HepG2 (cell line): ENCODE results near the gene LCAT. TPM values are rescaled to one million over a fixed set of nuclear protein-coding genes. Genes with fewer than 3 reads are reported as not detected.
A peak's percentile ranks its signal among the peaks of the same experiment; 100 is the strongest.

Source experiments
- ARHGAP35 ChIP-seq: sonication (generic); formaldehyde crosslinking; IDR thresholded peaks from 2 replicates; pipeline ENCODE4 v1.9.0; 2022; ENCODE audit warnings: mild to moderate bottlenecking, inconsistent platforms, moderate library complexity, missing genetic modification reagents, borderline replicate concordance
- CBX1 ChIP-seq: IDR thresholded peaks from one replicate; pipeline ENCODE4 v1.6.1; 2016; ENCODE audit warnings: antibody characterized with exemption, low read depth
- CHD4 ChIP-seq: fragments of 200-600 bp; sonication (generic); IDR thresholded peaks from 2 replicates; pipeline ENCODE4 v1.7.0; 2017; ENCODE audit warnings: mild to moderate bottlenecking, low read length, borderline replicate concordance
- HDAC1 ChIP-seq: sonication (generic); formaldehyde crosslinking; IDR thresholded peaks from 2 replicates; pipeline ENCODE4 v1.5.1; 2020; ENCODE audit warnings: mild to moderate bottlenecking, missing genetic modification reagents
- NR2F2 ChIP-seq: IDR thresholded peaks from 2 replicates; pipeline ENCODE4 v1.6.1; 2012; ENCODE audit warnings: low read depth, inconsistent platforms, borderline replicate concordance
- PAF1 ChIP-seq: IDR thresholded peaks from 2 replicates; pipeline ENCODE4 v1.6.1; 2016; ENCODE audit warnings: missing genetic modification reagents, missing compliant biosample characterization
- RARG ChIP-seq: sonication (generic); formaldehyde crosslinking; IDR thresholded peaks from 2 replicates; pipeline ENCODE4 v1.4.0; 2020; ENCODE audit warnings: low read depth, mild to moderate bottlenecking, missing genetic modification reagents
- RXRA ChIP-seq: sonication (generic); formaldehyde crosslinking; IDR thresholded peaks from 2 replicates; pipeline ENCODE4 v1.5.1; 2020; ENCODE audit warnings: missing genetic modification reagents
- SMAD3 ChIP-seq: sonication (generic); formaldehyde crosslinking; IDR thresholded peaks from 2 replicates; pipeline ENCODE4 v1.4.0; 2020; ENCODE audit warnings: missing genetic modification reagents
- SP1 ChIP-seq, 2 experiments: fragments of 450-650 bp in 1 of 2; sonication (generic) in 1 of 2; formaldehyde crosslinking in 1 of 2; IDR thresholded peaks; 2 replicates each; pipeline versions ENCODE4 v1.4.0 to v1.6.1; 2016 to 2020; ENCODE audit warnings: missing genetic modification reagents in 1 of 2
- SRSF9 ChIP-seq: fragments of 200-400 bp; formaldehyde crosslinking; IDR thresholded peaks from 2 replicates; pipeline ENCODE4 v1.6.1; 2018; ENCODE audit warnings: borderline replicate concordance, mild to moderate bottlenecking, low read depth, low read length; ENCODE audit not compliant: insufficient read depth, poor library complexity, severe bottlenecking
- TAF1 ChIP-seq: sonication (generic); formaldehyde crosslinking; IDR thresholded peaks from 2 replicates; pipeline ENCODE4 v1.4.0; 2020; ENCODE audit warnings: missing genetic modification reagents
- TBP ChIP-seq: sonication (generic); formaldehyde crosslinking; IDR thresholded peaks from 2 replicates; pipeline ENCODE4 v1.5.0; 2020; ENCODE audit warnings: missing genetic modification reagents
- THYN1 ChIP-seq: sonication (generic); formaldehyde crosslinking; IDR thresholded peaks from 2 replicates; pipeline ENCODE4 v1.8.1; 2023; ENCODE audit warnings: low read depth, mild to moderate bottlenecking, moderate library complexity, missing genetic modification reagents, borderline replicate concordance
- ZMYM3 ChIP-seq: sonication (generic); formaldehyde crosslinking; IDR thresholded peaks from 2 replicates; pipeline ENCODE4 v1.5.1; 2020; ENCODE audit warnings: mild to moderate bottlenecking, missing genetic modification reagents
- ZNF547 ChIP-seq: sonication (generic); formaldehyde crosslinking; IDR thresholded peaks from 2 replicates; pipeline ENCODE4 v1.5.1; 2020; ENCODE audit warnings: mild to moderate bottlenecking, missing genetic modification reagents
- ZNF75D ChIP-seq: sonication (generic); formaldehyde crosslinking; IDR thresholded peaks from 2 replicates; pipeline ENCODE4 v1.8.1; 2023; ENCODE audit warnings: missing genetic modification reagents, mild to moderate bottlenecking, borderline replicate concordance
- ZNF773 ChIP-seq: sonication (generic); formaldehyde crosslinking; IDR thresholded peaks from 2 replicates; pipeline ENCODE4 v1.4.0; 2020; ENCODE audit warnings: missing genetic modification reagents, borderline replicate concordance
- polyA plus RNA-seq, 8 experiments: library from polyadenylated mRNA; depleted of rRNA in 3 of 8; stranded (reverse) in 7 of 8; unstranded in 1 of 8; fragments of >200 nt; fragmentation: Illumina TruSeq in 4 of 8; extraction: Trizol in 4 of 8; gene quantifications; 2 replicates each; pipeline versions ENCODE4 v1.2.1 to v1.2.3, GENCODE V29; 2011 to 2016; ENCODE audit warnings: low read depth in 4 of 8, missing spikeins in 1 of 8, mixed read lengths in 1 of 8; ENCODE audit not compliant: insufficient read depth in 1 of 8
- total RNA-seq, 5 experiments: library from RNA; depleted of rRNA; stranded (reverse); fragments of >200 nt; fragmentation: Illumina TruSeq; extraction: Trizol; gene quantifications; 2 replicates each; pipeline ENCODE4 v1.2.3, GENCODE V29; 2016; ENCODE audit warnings: low read depth in 1 of 5
- TF ChIP-seq, protein P1 (sequence below): sonication (generic); formaldehyde crosslinking; IDR thresholded peaks from 2 replicates; pipeline ENCODE4 v1.5.0; 2020; ENCODE audit warnings: missing genetic modification reagents, mild to moderate bottlenecking, borderline replicate concordance
- TF ChIP-seq, protein P2 (sequence below): sonication (generic); formaldehyde crosslinking; IDR thresholded peaks from 2 replicates; pipeline ENCODE4 v1.4.0; 2020; ENCODE audit warnings: missing genetic modification reagents
- TF ChIP-seq, protein P3 (sequence below): fragments of 450-650 bp; IDR thresholded peaks from 2 replicates; pipeline ENCODE4 v1.6.1; 2017; ENCODE audit warnings: mild to moderate bottlenecking

Gene LCAT
- total and polyA plus RNA-seq, 2 of the 13 experiments (the other 11 are each of a cell fraction or from before 2014, with no cell fraction given): 36.1 to 38.9 TPM

DNA sequence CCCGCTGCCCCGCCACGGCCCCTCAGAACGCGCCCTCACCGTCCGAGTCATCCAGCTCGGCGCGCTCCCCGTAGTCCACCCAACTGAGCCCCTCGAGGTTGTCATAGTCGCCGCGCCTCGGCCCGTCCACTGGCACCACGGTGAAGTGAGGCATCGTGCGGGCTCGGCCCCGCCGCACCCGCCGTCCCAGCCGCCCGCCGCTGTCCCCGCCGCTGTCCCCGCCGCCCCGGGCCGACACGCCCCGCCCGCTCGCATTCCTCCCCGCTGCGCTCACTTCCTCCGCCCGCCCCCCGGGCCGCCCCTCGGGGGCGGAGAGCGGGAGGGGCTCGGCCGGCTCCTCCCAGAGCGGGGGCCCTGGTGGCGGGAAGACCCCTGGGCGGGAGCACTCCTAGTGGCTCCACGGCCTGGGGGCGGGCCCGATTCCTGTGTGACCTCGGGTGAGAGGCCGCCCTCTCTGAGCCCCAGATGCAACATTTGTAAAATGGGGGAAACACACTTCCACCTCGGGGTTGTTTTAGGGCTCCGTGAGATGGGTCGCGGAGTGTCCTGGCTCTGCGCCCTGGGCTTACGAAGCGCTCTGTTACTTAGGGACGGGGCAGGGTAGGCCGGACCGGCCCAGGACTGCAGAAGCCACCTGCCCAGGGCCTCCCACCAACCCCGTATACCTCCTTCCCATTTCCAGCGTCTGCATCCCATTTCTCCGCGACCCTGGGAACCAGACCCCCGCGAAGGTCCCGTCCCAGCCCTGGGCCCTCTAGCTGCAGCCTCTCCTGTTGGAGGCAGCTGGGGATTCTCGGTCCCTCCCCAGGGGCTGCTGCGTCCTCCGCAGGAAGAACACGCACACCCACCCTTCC is 24.7 kb upstream of the LCAT start, which contains the start of gene SLC12A4 (continued):
- TF ChIP-seq PAF1 (CRISPR knock-in tag) (no peak), SMAD3 (no peak), NR2F2 (no peak; the same call in 1 of the 2 replicates), ARHGAP35 (CRISPR knock-in tag) (peak; percentile 51; the same call in 1 of the 2 replicates), TAF1 (CRISPR knock-in tag) (peak; percentile 67), RARG (CRISPR knock-in tag) (0 out of 2 replicates have a peak, but pooled peaks have one; percentile 6), CHD4 (peak; percentile 80; the same call in 1 of the 2 replicates), ZNF773 (CRISPR knock-in tag) (peak; percentile 67; the same call in 1 of the 2 replicates), HDAC1 (CRISPR knock-in tag) (peak; percentile 90), SRSF9 (no peak), RXRA (peak; percentile 51), ZNF75D (no peak), SP1 (IDR thresholded peaks at IDR 0.05) (no peak), SP1 (CRISPR knock-in tag; IDR thresholded peaks at IDR 0.05) (peak; percentile 97), THYN1 (CRISPR knock-in tag) (no peak), ZMYM3 (peak; percentile 100), TBP (CRISPR knock-in tag) (no peak; the same call in 1 of the 2 replicates), ZNF547 (peak; percentile 59; the same call in 1 of the 2 replicates), CBX1 (peak; percentile 64)
- TF ChIP-seq, protein P1, sequence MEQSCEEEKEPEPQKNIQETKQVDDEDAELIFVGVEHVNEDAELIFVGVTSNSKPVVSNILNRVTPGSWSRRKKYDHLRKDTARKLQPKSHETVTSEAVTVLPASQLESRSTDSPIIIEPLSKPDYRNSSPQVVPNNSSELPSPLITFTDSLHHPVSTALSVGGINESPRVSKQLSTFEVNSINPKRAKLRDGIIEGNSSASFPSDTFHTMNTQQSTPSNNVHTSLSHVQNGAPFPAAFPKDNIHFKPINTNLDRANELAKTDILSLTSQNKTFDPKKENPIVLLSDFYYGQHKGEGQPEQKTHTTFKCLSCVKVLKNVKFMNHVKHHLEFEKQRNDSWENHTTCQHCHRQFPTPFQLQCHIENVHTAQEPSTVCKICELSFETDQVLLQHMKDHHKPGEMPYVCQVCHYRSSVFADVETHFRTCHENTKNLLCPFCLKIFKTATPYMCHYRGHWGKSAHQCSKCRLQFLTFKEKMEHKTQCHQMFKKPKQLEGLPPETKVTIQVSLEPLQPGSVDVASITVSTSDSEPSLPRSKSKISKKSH: peak; percentile 86; the same call in 1 of the 2 replicates
- TF ChIP-seq, protein P2, sequence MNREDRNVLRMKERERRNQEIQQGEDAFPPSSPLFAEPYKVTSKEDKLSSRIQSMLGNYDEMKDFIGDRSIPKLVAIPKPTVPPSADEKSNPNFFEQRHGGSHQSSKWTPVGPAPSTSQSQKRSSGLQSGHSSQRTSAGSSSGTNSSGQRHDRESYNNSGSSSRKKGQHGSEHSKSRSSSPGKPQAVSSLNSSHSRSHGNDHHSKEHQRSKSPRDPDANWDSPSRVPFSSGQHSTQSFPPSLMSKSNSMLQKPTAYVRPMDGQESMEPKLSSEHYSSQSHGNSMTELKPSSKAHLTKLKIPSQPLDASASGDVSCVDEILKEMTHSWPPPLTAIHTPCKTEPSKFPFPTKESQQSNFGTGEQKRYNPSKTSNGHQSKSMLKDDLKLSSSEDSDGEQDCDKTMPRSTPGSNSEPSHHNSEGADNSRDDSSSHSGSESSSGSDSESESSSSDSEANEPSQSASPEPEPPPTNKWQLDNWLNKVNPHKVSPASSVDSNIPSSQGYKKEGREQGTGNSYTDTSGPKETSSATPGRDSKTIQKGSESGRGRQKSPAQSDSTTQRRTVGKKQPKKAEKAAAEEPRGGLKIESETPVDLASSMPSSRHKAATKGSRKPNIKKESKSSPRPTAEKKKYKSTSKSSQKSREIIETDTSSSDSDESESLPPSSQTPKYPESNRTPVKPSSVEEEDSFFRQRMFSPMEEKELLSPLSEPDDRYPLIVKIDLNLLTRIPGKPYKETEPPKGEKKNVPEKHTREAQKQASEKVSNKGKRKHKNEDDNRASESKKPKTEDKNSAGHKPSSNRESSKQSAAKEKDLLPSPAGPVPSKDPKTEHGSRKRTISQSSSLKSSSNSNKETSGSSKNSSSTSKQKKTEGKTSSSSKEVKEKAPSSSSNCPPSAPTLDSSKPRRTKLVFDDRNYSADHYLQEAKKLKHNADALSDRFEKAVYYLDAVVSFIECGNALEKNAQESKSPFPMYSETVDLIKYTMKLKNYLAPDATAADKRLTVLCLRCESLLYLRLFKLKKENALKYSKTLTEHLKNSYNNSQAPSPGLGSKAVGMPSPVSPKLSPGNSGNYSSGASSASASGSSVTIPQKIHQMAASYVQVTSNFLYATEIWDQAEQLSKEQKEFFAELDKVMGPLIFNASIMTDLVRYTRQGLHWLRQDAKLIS: no peak
- TF ChIP-seq, protein P3, sequence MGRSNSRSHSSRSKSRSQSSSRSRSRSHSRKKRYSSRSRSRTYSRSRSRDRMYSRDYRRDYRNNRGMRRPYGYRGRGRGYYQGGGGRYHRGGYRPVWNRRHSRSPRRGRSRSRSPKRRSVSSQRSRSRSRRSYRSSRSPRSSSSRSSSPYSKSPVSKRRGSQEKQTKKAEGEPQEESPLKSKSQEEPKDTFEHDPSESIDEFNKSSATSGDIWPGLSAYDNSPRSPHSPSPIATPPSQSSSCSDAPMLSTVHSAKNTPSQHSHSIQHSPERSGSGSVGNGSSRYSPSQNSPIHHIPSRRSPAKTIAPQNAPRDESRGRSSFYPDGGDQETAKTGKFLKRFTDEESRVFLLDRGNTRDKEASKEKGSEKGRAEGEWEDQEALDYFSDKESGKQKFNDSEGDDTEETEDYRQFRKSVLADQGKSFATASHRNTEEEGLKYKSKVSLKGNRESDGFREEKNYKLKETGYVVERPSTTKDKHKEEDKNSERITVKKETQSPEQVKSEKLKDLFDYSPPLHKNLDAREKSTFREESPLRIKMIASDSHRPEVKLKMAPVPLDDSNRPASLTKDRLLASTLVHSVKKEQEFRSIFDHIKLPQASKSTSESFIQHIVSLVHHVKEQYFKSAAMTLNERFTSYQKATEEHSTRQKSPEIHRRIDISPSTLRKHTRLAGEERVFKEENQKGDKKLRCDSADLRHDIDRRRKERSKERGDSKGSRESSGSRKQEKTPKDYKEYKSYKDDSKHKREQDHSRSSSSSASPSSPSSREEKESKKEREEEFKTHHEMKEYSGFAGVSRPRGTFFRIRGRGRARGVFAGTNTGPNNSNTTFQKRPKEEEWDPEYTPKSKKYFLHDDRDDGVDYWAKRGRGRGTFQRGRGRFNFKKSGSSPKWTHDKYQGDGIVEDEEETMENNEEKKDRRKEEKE: no peak
